DMS 273 treated with DMSO at 0.1 percent for 48 hours (cell line): ENCODE results near the gene TLCD4.

ENCODE experiments used
- DNase-seq: peaks from one replicate; lab custom pipeline; 2025; lab: John Stamatoyannopoulos, UW

TLCD4 gene

GRCh38 chr1:95095833-95096217, 21.3 kb upstream of the TLCD4 start:
- DNase-seq, result no peak

DNA sequence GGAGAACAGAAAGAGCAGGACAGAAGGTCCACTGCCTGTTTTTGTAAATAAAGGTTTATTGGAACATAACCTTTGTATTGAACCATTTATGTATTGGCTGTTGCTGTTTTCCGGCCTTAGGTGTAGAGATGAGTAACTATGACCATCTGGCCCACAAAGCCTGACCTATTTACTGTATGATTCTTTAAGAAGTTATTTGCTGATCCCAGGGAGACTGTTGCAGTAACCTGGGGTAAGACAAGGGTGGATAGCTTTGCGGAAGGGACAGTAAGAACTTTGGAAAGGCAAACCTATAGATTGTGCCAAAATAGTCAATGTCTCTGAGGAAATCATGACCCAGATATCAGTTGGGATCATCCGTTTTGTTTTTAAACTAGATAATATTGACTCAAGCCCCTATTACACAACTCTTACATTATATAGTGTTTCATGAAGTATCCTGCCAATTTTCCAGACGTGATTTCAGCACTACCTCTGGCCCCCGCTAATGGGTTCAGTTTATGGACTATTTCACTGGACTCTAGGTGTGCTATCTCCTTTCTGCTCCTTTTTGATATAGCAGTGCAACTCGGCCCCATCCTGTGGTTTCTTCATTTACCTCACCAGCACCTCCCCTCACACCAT, 20.8 kb upstream of the TLCD4 start:
- no peak for DNase-seq

- no peak for DNase-seq
Measured at GRCh38 chr1:95097426-95097825, 19.7 kb upstream of the TLCD4 start.

DNA sequence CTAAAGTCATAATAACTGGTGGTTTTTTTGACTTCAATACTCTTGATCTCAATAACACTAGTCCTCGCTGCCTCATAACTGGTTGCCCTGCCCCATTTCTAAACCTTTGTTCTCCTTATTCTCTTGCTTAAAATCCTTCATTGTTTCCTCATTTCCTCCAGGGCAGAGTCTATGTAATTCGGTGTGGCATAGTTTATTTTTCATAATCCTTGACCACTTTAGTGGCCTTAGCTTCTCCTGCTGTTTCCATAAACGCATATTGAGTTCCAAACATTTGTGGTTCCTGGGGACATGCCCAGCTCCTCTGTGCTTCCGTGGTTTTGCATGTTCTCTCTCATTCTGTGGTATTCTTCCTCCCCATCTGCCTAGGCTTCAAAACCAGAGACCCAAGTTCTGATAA, 19.0 kb upstream of the TLCD4 start:
- DNase-seq, result no peak

GRCh38 chr1:95108792-95109191, 8.4 kb upstream of the TLCD4 start:
- DNase-seq, result no peak

DNA sequence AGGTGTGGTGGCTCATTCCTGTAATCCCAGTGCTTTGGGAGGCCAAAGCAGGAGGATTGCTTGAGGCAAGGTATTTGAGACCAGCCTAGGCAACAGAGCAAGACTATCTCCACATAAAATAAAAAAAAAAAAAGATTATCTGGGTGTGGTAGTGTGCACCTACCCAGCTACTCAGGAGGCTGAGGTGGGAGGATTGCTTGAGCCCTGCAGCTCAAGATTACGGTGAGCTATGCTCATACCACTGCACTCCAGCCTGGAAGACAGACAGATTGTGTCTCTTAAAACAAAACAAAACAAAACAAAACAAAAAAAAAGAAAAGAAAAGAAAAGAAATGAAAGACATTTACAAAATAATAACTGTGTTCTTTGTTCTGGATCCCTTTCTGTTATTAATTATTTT, 6.1 kb upstream of the TLCD4 start:
- DNase-seq, result no peak

- no peak for DNase-seq
Measured at GRCh38 chr1:95113684-95114083, 3.5 kb upstream of the TLCD4 start.

DNA sequence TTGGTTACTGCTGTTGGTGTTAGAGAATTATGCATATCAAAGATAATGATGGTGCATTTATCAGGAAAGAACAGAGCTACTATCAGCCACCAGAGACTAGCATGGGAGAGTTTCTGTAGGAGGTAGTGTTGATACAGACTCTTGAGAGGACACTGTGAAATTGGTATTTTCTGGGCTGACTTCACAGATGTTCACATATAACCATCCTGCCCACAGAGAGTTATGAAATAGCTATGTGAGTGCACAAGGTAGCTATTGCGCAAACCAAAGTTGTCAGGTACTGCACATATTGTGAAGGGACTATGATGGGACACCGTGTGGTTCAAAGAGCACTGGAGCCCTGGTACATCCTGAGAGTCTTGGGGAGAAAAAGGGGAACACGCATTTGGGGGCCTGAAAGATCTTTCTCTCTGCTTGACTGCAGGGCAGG, 1.4 kb upstream of the TLCD4 start:
- DNase-seq, result no peak

DNA sequence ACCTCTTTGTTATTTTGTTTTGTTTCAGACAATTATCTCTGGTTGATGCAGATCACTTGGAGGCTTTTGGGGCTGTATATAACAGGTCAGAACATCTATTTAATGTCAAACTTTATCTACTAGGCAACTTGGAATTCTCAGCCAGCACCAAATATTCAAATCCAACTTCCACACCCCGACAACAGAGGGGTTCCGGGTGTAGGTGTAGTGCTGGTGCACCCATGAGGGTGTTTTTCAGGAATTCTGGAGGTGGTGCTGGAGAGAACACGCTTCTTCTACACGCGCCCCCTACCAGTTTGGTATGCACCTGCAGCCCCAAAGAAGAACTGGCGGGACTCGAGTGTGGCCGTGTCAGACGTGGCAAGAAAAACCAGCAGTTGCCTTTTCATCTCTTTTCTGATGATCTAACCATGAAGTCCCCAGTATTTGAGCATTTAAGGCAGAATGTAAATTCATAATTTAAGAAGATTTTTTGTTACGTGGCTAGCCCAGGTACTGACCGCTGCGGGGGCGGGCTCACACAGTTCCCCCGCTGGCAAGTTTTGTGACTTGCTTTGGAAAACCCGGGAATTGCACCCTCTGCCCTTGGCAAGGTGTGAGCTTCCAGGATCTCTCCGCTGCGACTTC, 462 bp upstream of the TLCD4 start:
- DNase-seq, result peak; percentile 75

DNA sequence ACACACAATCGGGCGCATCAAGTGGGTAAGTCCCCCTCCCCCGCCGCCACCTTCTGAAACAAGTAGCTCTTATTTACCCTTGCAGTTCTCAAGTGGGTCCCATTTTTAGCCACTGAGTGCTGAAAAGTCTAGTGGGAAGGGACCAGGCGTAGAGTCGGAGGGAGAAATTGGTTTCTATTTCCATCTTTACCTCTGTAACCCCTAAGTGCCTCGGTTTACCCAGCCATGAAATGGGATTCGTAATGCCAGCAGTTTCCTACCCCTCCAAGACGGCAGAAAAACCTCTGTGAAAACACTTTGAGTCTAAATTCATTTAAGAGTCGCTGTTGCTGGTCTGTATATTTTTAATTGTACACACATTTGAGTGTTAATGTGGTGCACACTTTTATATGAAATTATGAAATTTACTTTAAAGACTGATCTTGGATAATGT, 928 bp downstream of the TLCD4 start:
- no peak for DNase-seq

GRCh38 chr1:95118710-95119109, 1.6 kb downstream of the TLCD4 start:
- DNase-seq, result no peak

- DNase-seq, result no peak
Measured at GRCh38 chr1:95119273-95119672, 2.1 kb downstream of the TLCD4 start.

DNA sequence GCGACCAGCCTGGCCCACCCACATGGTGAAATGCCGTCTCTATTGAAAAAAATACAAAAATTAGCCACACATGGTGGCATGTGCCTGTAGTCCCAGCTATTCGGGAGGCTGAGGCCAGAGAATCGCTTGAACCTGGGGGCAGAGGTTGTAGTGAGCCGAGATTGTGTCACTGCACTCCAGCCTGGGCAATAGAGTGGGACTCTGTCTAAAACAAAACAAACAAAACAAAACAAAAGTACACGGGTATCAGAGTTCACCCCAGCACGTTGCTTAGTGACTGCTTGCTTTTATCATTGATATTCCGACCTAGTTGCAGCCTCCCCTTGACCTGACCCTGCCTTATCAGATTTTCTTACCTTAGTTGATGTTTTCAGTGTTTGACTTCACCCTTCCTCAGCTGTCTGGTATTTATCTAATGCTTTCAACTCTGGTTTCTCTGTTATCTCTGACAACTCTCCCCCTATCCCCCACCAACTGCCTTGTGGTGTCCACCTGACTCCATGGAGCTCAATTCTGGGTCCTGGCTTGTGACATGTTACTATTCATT, 5.1 kb downstream of the TLCD4 start:
- no peak for DNase-seq

- no peak for DNase-seq
Measured at GRCh38 chr1:95124342-95124741, 7.2 kb downstream of the TLCD4 start.

GRCh38 chr1:95126366-95126765, 9.2 kb downstream of the TLCD4 start:
- no peak for DNase-seq

- no peak for DNase-seq
Measured at GRCh38 chr1:95126846-95127245, 9.7 kb downstream of the TLCD4 start.

DNA sequence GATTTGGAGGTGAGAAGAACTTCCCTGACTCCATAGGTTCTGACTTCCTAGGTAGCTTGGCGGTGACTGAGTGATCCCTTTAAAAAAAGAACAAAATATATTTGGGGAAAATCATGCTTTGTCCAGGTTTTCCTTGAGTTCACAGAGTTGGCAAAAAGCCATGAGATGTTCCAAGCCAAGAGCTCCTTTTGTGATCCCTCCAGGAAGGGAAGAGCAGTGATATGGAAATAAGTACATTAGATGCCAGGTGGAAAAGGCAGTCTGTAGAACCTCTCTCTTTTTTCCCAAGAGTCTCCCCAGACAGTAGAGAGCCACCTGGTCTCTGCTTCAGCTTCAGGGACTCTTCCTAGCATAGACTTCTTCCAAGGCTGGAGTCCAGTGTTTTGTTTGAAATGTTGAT, 10.2 kb downstream of the TLCD4 start:
- DNase-seq, result no peak

DNA sequence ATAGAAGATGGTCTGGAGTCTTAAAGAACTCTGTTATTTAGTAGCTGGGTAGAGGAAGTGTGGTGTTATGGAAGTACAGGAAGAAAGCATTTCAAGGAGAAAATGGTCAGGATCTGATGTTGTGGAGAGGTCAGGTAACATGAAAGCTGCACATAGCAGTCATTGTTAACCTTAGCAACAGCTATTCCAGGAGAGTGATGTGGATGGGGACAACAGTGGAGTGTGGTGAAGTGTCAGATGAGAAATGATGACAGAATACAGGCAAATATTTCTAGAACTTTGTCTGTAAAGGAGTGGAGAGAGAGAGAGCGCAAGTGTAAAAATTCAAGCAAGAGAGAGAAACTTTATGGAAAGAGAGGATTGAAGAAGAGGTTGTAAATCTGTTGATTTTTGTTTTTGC, 15.6 kb downstream of the TLCD4 start:
- DNase-seq, result no peak

DNA sequence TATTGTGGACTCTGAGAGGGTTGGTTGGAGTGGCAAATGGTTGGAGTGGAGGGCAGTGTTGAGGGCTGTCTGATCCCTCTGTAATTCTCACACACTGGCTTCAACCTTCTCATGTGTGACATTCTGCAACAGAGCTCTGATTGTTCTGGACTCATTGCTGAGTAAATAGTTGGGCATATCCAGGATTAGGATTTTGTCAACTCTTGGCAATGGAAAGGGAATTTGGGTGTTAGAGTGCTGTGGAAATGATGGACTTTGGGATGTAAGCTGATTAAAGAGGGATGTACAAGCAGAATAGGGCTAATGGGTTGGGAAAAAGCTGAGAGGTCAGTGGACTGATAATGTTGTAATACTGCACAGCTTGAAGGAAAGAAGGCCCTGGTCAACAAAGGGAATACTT, 16.5 kb downstream of the TLCD4 start:
- DNase-seq, result no peak

DNA sequence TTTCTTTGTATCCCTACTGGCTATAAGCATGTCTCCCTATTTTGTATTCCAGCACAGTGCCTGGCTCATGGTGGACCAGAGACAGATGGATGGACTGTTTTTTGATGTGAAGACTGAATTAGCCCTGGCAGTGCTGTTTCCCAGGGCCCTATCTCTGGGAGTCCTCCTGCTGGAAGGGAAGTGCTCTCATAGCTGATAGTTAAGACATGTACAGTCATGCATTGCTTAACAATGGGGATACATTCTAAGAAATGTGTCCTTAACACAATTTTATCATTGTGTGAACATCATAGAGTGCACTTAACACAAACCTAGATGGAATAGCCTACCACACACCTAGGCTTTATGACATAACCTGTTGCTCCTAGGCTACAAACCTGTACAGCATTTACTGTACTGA, 21.1 kb downstream of the TLCD4 start:
- no peak for DNase-seq

- DNase-seq, result no peak
Measured at GRCh38 chr1:95139039-95139438, 21.9 kb downstream of the TLCD4 start.

DNA sequence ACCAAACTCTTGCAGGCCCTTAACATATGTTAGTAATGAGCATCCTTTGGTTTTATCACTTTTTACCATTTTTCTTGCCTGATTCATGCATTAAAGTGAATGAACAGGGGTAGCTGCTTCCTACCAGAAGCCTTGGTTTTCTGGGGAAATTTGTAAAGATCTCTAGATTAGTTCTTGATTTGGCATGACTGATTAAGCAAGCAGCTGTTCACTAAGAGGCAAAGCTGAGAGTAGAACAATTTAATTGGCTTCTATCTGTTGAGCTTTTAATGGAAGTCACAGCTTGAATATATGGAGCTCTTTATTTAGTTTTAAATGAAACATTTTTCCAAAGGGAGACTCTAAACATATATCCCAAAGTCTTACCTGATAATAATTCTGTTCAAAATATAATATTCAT, 23.6 kb downstream of the TLCD4 start:
- DNase-seq, result no peak

DNA sequence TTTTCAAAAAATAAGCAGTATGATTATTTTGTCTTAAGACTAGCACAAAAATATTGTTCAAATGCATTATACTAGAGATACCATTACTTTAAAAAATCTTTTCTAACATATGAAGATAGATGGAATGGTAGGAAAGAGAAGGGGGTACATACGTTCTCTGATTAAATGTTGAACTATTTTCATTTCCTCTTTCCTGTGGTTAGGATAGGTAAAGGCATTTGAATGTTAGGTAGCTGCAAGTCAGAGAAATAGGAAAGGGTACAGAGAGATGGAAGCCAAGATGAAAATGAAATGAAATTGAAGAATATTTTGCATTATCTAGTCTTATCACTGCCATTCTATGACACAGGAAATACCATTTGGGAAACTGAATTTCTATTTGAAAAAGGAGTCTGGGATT, 28.3 kb downstream of the TLCD4 start:
- DNase-seq, result no peak

DNA sequence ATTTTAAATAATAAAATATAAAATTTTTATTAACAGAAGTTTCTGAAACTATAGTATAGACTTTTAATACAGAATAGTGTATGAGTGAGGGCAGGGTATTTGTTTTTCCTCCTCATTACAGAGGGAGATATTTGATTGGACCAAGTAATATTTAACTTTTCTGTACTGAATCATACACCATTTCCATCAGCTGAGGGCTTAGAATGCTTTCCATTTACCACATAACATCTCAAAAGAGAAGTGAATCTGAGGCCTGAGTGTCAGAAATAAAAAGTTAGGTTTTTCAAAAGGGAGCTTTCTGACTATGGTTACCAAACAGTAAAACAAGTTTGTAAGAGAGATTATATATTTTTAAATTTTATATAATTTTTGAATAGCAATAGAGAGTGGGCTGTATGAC, 29.5 kb downstream of the TLCD4 start:
- DNase-seq, result no peak
